Bone marrow (tissue), 2 donors: Measurements from ENCODE around the gene ZNF747.
A peak's percentile ranks its signal among the peaks of the same experiment; 100 is the strongest.
"Not testable (repeated sequence)": the region's sequence is repeated elsewhere in the genome, so short reads cannot be mapped to it uniquely, and the experiment has no call there.

Experiments
- DNase-seq, 2 donors: peaks; one replicate each; lab custom pipeline; 2025; lab: John Stamatoyannopoulos, UW

Gene ZNF747

GRCh38 chr16:30533748-30534367, 800 bp downstream of the ZNF747 start:
- DNase-seq, result no peak

- DNase-seq, result no peak
These were observed 1.5 kb downstream of the ZNF747 start for GRCh38 chr16:30533146-30533522.

DNA sequence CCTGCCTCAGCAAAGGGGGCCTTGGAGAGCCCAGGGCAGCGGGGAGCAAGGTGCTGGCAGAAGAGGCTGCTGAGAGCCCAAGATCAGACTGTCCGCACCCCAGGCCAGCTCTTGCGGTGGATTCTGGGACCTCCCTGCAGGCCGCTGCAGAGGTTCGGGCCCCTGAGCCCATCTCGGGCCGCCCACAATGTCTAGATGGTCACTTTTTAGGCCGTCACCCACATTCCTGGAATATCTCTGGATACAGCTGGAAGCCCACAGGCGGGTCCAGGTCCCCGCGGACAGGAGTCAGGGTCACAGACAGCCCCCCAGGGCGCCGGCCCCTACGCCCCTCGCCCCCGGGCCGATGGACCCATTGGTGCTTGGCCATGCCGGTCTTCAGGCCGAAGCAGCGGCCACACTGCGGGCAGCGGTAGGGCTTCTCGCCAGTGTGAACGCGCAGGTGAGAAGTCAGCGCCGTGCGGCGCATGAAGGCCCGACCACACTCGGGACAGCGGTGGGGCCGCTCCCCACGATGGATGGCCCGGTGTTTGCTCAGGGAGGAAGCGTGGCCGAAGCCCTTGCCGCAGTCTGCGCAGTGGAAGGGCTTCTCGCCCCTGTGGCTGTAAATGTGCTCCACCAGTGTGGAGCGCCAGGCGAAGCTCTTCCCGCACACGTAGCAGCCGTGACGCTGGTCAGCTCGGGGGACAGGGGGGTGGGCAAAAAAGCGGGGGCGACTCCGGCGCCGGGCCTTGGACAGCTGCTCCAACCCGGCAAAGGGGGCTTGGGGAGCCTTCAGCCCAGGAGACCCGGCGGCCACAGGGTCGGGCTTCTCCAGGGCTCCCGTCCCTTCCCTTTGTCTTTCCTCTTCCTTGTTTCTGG, 2.1 kb downstream of the ZNF747 start:
- DNase-seq, result no peak

DNA sequence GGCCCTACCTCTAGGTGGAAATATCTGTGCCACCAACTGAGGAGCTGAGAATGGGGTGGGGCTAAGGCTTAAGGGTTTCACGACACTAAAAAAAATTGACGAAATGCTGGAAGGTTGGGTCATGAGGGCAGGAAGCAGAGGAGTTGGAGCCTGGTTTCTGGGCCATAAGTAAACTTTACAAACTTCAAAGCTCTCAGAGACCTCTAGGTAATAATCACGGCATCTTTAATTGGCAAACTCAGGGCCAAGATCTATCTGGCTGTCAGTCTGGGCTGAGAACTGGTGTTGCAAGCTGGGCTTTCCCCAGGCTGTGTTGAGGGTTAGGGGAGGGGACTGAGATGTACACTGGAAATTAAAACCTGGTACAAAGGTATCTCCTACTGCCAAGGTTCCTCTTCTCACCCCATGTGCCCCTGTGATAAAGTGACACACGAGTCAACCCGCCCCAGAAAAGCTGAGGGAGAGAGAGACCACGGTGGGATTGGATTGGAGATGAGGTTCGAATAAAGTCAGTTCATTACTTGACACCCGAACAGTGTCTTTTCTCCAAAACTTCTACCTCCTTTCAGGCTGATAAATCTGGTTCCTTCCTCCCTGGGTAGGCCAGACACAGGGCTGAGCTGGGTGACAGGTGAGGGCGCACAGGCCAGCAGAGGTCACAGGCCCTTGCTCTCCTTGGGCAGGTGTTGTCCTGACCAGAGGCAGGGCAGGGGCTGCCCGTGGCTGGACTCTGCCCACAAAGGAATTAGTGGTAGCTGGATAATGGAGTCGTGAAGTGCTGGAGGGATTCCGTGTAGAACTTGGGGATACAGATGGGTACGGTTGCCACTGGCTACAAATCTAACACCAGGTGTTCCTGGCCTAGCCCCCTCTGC, 4.3 kb downstream of the ZNF747 start:
- DNase-seq, result no peak

- no peak for DNase-seq
These were observed 5.7 kb downstream of the ZNF747 start for GRCh38 chr16:30528799-30529457.

DNA sequence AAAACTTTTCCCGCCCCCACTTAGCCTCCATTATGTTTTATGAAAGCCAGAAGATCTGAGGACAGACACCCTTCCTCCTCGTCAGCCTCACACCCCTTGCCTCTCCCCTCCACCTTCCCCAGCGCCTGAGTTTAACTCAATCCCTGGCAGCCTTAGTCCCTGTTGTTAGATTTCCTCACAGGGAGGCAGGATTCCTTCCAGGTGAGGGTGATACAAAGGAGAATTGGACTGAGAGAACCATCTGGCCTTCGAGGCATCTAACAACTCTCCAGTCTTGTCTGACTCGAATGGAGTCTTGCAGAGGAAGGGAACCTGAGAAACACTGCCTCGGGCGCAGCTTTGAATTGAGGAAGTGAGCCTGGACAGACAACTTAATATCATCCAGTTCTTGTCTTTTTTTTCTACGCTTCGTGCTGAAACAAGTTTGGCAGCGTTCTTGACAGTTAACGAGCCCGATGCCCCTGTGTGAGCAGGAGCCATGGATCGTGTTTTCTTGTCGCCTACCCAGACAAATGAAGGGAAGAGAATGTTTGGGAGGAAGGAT, 7.0 kb downstream of the ZNF747 start:
- peak in 1 of 2 donors; percentile 58 for DNase-seq

- peak; percentile 92 to 98 for DNase-seq
These were observed 7.6 kb downstream of the ZNF747 start for GRCh38 chr16:30526823-30527634.

DNA sequence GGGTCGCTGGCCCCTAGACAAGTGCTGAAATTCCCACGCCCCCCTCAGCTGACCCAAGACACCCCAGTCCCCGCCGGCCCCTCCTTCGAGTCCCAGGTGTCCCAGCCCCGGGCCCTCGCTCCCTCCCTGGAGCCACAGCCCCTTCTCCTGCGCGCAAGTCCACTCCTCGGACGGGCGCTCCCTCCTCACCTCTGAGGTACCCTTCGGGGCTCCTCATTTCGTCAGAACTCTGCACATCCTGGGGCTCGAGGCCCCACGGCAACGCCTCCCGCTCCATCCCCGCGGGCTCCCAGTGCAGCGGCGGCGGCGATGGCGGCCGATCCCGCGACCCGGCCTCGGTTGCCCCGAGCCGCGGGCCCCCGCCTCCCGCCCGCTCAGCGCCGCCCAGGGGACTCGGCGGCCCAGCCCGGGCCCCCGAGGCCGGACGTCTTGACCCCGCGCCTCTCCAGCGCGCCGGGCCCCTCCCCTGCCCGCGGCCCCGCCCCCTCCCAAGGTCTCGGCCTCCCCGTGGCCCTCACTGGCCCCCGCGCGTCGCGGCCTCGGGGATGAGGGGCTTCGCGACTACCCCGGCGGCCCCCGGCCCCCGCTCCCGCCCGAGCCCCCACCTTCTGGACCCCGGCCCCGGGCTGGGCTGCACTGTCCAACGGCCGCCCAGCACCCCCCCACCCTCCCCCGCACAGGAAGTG, 8.4 kb downstream of the ZNF747 start, which contains the start of gene ZNF768:
Gene ZNF768, minus strand, starts transcription at position 430 of the 686 bp plus-strand sequence. Its CDS starts 153 bp downstream, at position 277.
- peak in 1 of 2 donors; percentile 85 for DNase-seq

DNA sequence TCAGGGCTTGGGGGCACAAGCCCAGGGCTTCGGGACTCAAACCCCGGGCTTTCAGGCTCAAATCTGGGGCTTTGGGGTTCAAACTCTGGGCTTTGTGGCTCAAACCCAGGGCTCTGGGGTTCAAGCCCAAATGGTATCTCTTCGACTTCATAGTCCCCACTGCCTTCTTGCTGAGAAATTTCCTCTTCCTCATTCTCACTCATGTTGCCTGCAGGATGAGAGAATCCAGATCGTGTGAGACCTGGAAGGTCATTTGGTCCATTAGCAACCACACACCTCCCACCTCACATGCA, 8.9 kb downstream of the ZNF747 start:
- DNase-seq, result no peak

DNA sequence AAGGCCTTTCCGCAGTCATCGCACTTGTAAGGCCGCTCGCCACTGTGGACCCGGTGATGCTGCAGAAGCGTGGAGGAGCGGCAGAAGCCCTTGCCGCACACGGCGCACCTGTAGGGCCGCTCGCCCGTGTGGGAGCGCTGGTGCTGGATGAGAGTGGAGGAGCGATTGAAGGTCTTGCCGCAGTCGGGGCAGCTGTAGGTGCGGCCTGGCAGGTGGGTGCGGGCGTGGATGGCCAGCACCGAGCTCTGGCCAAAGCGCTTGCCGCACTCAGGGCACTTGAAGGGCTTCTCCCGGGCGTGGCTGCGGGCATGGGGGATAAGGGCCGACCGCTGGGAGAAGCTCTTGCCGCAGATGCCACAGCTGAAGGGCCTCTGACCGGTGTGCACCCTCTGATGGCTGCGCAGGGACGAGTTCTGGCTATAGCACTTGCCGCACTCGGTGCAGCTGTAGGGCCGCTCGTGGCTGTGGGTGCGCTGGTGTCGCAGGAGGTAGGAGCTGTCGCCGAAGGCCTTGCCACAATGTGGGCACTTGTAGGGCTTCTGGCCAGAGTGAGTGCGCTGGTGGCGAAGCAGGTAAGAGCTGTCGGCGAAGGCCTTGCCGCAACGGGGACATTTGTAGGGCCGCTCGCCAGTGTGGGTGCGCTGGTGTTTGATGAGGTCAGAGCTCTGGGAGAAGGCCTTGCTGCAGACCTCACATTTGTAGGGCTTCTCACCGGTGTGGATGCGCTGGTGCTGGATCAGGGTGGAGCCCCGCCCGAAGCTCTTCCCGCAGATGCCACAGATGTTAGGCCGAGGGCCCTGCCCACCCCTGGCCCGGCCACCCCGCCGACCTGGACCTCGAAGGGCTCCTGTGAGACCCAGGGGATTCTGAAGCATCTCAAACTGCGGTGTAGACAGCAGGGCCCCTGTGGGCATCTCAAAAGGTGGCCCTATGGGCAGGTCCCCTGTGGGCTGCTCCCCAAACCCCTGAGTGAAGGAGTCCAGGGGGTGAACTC, 9.8 kb downstream of the ZNF747 start:
- DNase-seq, result no peak

DNA sequence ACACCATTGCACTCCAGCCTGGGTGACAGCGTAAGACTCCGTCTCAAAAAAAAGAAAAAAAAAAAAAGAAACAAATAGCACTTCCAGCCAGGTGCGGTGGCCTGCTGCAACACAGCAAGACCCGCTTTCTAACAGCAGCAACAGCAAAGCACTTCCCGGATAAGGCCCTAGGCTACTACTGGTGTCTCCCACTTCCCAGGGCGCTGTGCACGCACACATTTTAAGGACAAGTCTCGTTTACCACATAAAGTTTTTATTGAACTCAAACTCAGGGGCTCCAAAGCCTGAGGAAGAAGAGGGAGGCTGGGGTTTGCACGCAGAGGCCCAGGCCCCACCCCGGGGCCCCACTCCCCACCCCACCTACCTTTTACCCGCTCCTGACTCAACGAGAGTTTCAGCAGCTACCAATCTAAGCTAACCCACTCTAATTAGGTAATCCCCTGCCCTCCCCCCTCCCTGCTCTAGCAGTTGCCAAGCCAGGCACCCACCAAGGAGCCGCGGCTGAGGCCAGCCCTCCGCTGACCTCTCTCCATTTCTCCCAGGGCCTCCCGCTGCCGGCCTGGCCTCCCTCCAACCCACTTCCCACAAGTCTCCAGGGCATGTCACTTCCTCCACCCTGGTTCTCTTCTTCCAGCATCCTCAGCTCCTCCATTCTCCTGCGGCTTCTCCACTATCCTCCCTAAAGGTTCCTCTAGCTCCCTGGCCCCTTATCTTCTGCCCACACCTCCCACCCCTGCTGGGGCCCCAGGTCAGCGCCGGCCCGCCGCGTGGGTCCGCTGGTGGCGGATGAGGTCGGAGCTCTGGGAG, 10.7 kb downstream of the ZNF747 start:
- DNase-seq, result no peak

- DNase-seq, result not testable (repeated sequence)
These were observed 11.8 kb downstream of the ZNF747 start for GRCh38 chr16:30522702-30523463.

DNA sequence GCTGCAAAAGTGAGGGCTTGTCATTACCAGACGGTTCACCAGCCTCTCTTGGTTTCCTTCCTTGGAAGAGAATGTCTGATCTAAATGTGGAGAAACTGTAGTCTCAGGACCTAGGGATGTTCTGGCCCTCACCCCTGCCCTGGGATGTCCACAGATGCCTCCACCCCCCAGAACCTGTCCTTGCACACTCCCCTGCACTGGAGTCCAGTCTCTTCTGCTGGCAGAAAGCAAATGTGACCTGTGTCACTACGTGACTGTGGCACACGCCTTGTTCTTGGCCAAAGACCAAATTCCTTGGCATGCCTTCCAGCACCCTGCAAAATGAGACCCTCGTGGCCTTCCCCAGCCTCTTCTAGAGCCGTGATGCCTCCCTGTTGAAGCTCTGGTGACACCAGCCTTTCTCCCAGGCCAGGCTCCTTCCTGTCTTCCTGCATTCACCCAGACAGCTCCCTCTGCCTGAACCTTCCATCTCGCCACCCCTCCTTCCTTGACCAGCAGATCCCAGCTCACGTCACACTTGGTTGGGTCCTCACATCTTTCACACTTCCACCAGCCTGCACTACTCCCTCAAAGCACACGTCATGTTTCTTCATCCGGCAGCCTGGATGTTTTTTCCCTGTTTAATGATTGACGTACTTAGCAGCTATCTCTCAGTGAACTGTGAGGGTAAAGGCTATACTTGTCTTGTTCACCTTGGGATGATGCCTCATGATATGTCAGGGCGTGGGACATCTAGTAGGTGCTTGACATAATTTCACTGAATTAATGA, 12.6 kb downstream of the ZNF747 start:
- no peak for DNase-seq

- DNase-seq, result no peak
These were observed 13.2 kb downstream of the ZNF747 start for GRCh38 chr16:30521476-30521872.

GRCh38 chr16:30519120-30520049, 15.3 kb downstream of the ZNF747 start:
- no peak for DNase-seq

GRCh38 chr16:30518552-30518951, 16.1 kb downstream of the ZNF747 start:
- no peak for DNase-seq
